ENCODE results near the gene ZBTB16. TPM values are rescaled to one million over a fixed set of nuclear protein-coding genes. Genes with fewer than 3 reads are reported as not detected.

Gene ZBTB16
- total and polyA plus RNA-seq, 10 donors: 1.5 to 85.6 (median 42.1) TPM

DNA sequence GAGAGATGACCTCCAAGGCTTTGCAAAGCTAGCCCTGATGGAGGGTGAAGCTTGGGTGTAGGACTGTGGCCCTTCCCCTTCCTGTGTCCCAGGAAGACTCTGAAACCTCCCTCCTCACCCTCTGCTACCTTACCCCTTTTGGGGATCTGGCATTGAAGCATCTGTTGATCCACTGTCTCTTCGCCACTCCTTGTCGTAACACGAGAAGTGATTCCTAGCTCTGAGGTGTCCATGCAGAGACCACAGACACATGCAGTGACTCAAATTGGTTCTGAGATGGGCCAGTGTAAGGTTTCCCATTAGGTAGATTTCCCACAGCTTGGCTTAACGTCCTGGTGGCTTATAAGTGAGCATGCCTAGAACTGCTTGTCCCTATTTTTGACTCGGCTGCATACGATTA lies 101.4 kb downstream of the ZBTB16 start:
- Histone ChIP-seq H3K27ac (peak overlapping the region; percentile 63 to 92 (median 89)), H3K36me3 (peaks cover 0 to 32% (median 3%) of the 10 kb centered on the region in 6 donors), H3K27me3 (replicated peaks in 1 of 7) (no peaks in the 10 kb centered on the region), H3K4me3 (peak overlapping the region in 1 of 8 donors; percentile 42), H3K4me1 (peaks cover 52 to 100% (median 98%) of the 10 kb centered on the region in 6 donors), H3K9me3 (no peaks in the 10 kb centered on the region)
- DNase-seq: no peak
- WGBS, 5 donors: 78 to 93% (median 89%) methylated on average over 6 of the region's 6 CpGs
- peak in 1 of 3 donors; percentile 28 for TF ChIP-seq POLR2AphosphoS5 (IDR thresholded peaks at IDR 0.05)
- no peak for TF ChIP-seq POLR2A (IDR thresholded peaks at IDR 0.05)
- intact Hi-C loops (cut with DNase I; ENCODE audit: low total_unique reads): no loop called here

DNA sequence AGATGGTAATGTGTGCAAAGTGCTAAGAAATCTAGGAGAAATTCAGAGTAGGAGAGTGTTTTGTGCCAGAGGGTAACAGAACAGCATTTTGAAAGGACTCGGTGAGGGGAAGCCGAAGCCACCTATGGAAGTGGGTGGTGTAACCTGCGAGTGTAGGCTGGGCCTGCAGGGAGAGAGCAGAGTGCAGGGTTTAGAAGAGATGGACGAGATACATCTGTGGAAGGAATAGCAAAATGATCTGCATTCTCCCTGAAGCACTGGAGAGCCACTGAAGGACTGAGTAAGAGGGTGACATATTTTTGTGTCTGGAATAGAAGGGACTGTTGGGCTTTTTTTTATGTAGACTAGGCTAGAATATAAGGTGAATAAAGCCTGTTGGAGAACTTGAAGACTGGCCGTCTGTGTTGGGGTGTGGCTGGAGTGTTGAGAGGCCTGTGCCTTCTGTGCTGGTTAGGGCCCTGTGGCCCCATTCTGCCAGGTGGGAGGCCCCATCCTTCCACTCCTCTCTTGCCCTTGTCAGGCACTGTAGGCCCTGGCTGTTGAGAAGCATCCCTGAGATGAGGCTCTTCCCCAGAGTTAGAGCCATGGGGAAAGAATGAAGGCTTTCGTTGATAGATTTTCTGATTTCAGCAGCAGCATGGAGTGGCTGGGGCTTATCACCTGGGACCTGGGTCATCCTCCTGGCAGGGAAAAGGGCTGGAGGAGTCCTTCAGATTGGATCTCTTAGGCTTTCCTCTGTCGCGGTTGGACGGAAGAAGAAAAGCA lies 102.2 kb downstream of the ZBTB16 start:
- Histone ChIP-seq H3K4me1 (peaks cover 53 to 100% (median 97%) of the 10 kb centered on the region in 6 donors), H3K27ac (peak overlapping the region; percentile 63 to 92 (median 89)), H3K36me3 (peaks cover 0 to 24% (median under 1%) of the 10 kb centered on the region in 6 donors), H3K27me3 (replicated peaks in 1 of 7) (no peaks in the 10 kb centered on the region), H3K4me3 (no peak overlapping the region), H3K9me3 (no peaks in the 10 kb centered on the region)
- intact Hi-C loops (cut with DNase I; ENCODE audit: low total_unique reads): no loop called here
- DNase-seq: no peak
- TF ChIP-seq POLR2A (IDR thresholded peaks at IDR 0.05): no peak
- TF ChIP-seq, protein P1, sequence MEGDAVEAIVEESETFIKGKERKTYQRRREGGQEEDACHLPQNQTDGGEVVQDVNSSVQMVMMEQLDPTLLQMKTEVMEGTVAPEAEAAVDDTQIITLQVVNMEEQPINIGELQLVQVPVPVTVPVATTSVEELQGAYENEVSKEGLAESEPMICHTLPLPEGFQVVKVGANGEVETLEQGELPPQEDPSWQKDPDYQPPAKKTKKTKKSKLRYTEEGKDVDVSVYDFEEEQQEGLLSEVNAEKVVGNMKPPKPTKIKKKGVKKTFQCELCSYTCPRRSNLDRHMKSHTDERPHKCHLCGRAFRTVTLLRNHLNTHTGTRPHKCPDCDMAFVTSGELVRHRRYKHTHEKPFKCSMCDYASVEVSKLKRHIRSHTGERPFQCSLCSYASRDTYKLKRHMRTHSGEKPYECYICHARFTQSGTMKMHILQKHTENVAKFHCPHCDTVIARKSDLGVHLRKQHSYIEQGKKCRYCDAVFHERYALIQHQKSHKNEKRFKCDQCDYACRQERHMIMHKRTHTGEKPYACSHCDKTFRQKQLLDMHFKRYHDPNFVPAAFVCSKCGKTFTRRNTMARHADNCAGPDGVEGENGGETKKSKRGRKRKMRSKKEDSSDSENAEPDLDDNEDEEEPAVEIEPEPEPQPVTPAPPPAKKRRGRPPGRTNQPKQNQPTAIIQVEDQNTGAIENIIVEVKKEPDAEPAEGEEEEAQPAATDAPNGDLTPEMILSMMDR (IDR thresholded peaks at IDR 0.05 in 8 of 11, conservative IDR thresholded peaks at IDR 0.05 in 3 of 11): no peak
- peak in 1 of 3 donors; percentile 28 for TF ChIP-seq POLR2AphosphoS5 (IDR thresholded peaks at IDR 0.05)
- WGBS, 5 donors: 78 to 90% (median 80%) methylated on average over 9 of the region's 9 CpGs

- no peak for DNase-seq
- Histone ChIP-seq H3K27me3 (replicated peaks in 1 of 7) (no peaks in the 10 kb centered on the region), H3K4me3 (no peak overlapping the region), H3K9me3 (no peaks in the 10 kb centered on the region), H3K27ac (peak overlapping the region; percentile 63 to 92 (median 89)), H3K36me3 (peaks cover 0 to 13% (median 0%) of the 10 kb centered on the region in 6 donors), H3K4me1 (peaks cover 57 to 100% (median 97%) of the 10 kb centered on the region in 6 donors)
- TF ChIP-seq, protein P1 (IDR thresholded peaks at IDR 0.05 in 8 of 11, conservative IDR thresholded peaks at IDR 0.05 in 3 of 11): no peak
- TF ChIP-seq POLR2AphosphoS5 (IDR thresholded peaks at IDR 0.05): peak; percentile 40 to 96 (median 84)
- intact Hi-C loops (cut with DNase I; ENCODE audit: low total_unique reads): no loop called here
- WGBS, 5 donors: 22 to 59% (median 40%) methylated on average over 12 of the region's 12 CpGs
Measured at GRCh38 chr11:114162719-114163123, 103.2 kb downstream of the ZBTB16 start.

DNA sequence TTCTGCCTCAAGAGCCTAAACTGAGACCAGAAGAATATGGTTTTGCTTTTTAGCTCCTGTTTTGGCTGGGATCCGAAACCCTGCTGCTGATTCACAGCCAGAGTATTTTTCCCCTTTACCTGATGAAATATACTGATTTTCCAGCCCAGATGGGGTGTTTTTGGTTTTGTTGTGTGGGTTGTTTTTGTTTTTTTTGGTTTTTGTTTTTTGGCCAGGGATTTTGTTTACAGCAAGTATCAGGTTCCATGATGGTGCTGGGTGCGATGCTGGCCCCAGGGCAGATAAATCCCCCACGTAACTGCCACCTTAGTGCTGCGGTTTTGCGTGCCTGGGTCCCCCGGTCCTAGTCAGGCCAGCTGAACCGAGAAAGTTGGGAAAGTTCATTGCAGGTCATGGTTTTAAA lies 103.7 kb downstream of the ZBTB16 start:
- no peak for DNase-seq
- intact Hi-C loops (cut with DNase I; ENCODE audit: low total_unique reads): no loop called here
- no peaks in the 10 kb centered on the region for H3K27me3 ChIP-seq (replicated peaks in 1 of 7)
- H3K36me3 ChIP-seq: peaks cover 0 to 8% (median 0%) of the 10 kb centered on the region in 6 donors
- WGBS, 5 donors: 58 to 77% (median 69%) methylated on average over 7 of the region's 7 CpGs
- H3K4me3 ChIP-seq: no peak overlapping the region
- no peaks in the 10 kb centered on the region for H3K9me3 ChIP-seq
- peak overlapping the region; percentile 63 to 92 (median 89) for H3K27ac ChIP-seq
- peaks cover 57 to 100% (median 97%) of the 10 kb centered on the region in 6 donors for H3K4me1 ChIP-seq
- TF ChIP-seq POLR2A (IDR thresholded peaks at IDR 0.05) (no peak), POLR2AphosphoS5 (IDR thresholded peaks at IDR 0.05) (no peak)
- TF ChIP-seq, protein P1 (IDR thresholded peaks at IDR 0.05 in 8 of 11, conservative IDR thresholded peaks at IDR 0.05 in 3 of 11): no peak

Measured in spleen (tissue), 11 donors.